ENCODE results near the gene PCNT. TPM values are rescaled to one million over a fixed set of nuclear protein-coding genes. Genes with fewer than 3 reads are reported as not detected.

The PCNT gene
- total RNA-seq, 4 donors from 2014 or later: 200 to 431 (median 290) TPM

DNA sequence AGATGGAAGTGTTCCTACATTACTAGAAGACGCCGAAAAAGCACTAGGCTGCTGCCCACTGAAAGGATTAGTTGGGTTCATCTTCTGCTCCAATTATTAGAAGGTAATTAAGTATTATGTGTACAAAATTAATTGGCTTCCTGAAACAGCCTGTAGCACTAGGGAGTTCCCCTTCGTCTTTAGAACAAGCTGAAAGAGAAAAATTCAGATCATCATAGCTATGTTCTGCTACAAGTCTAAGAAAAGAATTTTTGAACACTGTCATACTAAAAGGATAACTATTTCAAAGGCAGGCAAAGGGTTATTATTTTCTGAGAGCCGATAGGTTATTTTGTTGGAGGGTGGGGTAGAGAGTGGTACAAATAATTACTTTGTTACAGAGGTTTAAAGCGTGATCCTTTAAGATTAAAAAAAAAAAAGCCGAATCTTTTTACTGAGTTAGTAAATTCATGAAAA, 38.7 kb upstream of the PCNT start, which contains the start of gene MCM3AP:
TSS of gene MCM3AP (minus strand) at position 406 of the 456 bp plus-strand sequence. CDS start at position 81, 325 bp downstream.
- H3K4me3 ChIP-seq: peak within 1 kb of the TSS; percentile 75 to 93 (median 88)
- in situ Hi-C loops (cut with MboI; ENCODE audit: low sequenced_read_pairs in 4 of 4) (loop anchor here in 1 of 4 donors (5.0 kb wide), 1 partner anchor 53 kb away; no protein-coding TSS in a partner anchor), intact Hi-C loops (cut with DNase I; ENCODE audit: low total_unique reads) (loop anchor here (5.0 kb wide), 2 partner anchors 143 to 172 kb away; partner anchors contain the start of gene DIP2A)
- peak within 1 kb of the TSS; percentile 85 to 98 (median 92) for H3K27ac ChIP-seq
- TF ChIP-seq, protein P1, sequence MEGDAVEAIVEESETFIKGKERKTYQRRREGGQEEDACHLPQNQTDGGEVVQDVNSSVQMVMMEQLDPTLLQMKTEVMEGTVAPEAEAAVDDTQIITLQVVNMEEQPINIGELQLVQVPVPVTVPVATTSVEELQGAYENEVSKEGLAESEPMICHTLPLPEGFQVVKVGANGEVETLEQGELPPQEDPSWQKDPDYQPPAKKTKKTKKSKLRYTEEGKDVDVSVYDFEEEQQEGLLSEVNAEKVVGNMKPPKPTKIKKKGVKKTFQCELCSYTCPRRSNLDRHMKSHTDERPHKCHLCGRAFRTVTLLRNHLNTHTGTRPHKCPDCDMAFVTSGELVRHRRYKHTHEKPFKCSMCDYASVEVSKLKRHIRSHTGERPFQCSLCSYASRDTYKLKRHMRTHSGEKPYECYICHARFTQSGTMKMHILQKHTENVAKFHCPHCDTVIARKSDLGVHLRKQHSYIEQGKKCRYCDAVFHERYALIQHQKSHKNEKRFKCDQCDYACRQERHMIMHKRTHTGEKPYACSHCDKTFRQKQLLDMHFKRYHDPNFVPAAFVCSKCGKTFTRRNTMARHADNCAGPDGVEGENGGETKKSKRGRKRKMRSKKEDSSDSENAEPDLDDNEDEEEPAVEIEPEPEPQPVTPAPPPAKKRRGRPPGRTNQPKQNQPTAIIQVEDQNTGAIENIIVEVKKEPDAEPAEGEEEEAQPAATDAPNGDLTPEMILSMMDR (IDR thresholded peaks at IDR 0.05 in 4 of 5, conservative IDR thresholded peaks at IDR 0.05 in 1 of 5): no peak
- no peak for TF ChIP-seq POLR2A (IDR thresholded peaks at IDR 0.05)
- no peak for ATAC-seq
- no peaks in the 10 kb centered on the region for H3K9me3 ChIP-seq
- H3K36me3 ChIP-seq: peaks cover 0 to 36% of the 10 kb centered on the region in 2 donors
- peaks cover 42 to 45% of the 10 kb centered on the region in 2 donors for H3K4me1 ChIP-seq
- H3K27me3 ChIP-seq: no peaks in the 10 kb centered on the region
- no peak for DNase-seq

DNA sequence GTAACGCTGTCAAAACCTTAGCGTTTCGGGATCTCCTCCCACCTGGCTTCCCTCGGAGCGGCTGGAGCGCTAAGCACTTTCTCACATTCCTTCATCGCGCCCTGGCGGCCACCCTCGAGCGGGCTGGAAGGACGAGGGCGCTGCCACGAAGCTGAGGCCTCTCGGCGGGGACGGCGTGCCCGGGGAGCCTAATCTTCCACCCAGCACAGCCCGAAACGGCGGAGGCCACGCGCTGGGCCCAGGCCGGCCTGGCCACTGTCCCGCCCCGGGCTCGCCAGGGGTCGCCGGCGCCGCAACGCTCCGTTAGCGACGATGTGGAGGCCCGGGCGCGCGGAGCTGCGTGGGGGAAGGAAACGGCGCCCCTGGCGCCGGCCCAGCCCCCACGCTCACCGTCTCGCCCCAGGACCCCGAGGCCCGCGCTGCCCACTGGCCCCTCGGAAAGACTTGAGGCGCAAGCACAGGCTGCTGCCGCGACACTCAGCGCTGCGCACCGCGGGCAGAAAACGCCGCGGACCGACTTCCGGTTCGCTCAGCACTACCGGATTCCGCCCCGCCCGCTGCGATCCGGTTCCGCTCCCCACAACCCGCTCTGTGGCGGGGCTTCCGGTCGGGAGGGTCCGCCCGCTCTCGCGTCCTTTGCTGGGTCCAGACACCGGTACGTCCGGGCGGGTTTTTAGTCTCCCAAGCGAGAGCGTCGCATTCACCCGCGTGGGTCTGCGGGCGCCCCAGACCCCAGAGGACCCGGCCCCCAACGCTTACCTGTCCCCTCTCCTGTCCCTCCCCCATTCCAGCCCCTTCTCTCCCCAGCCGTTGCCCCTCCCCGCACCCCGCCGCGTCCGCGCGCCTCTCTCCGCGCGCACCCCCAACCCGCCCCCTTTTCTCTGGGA, 38.0 kb upstream of the PCNT start, which contains the start of gene YBEY:
TSS of gene YBEY (plus strand) at position 582 of the 887 bp plus-strand sequence. CDS start 572 bp downstream, outside the sequence.
- Histone ChIP-seq H3K4me1 (peaks cover 42 to 45% of the 10 kb centered on the region in 2 donors), H3K36me3 (peaks cover 0 to 29% of the 10 kb centered on the region in 2 donors), H3K9me3 (no peaks in the 10 kb centered on the region)

DNA sequence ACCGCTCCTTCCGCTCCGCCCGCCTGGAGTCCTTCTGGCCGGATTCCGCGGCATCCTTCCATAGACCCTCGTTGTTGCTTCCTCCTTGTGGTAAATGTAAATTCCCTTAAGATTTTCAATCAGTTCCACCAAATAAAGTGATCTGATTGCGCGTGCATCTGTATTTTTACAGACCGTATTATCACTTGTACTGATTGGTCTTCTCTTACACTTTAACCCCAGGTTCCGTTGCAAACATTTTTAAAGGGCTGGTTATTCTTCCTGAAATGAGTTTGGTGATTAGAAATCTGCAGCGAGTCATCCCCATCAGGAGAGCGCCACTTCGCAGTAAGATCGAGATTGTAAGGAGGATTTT, 37.3 kb upstream of the PCNT start:
- ATAC-seq (no peak), DNase-seq (no peak)
- no peaks in the 10 kb centered on the region for H3K27me3 ChIP-seq
- peaks cover 37 to 45% of the 10 kb centered on the region in 2 donors for H3K4me1 ChIP-seq
- TF ChIP-seq POLR2A (IDR thresholded peaks at IDR 0.05): no peak
- TF ChIP-seq, protein P1 (IDR thresholded peaks at IDR 0.05 in 4 of 5, conservative IDR thresholded peaks at IDR 0.05 in 1 of 5): no peak
- no peaks in the 10 kb centered on the region for H3K9me3 ChIP-seq
- intact Hi-C loops (cut with DNase I; ENCODE audit: low total_unique reads) (loop anchor here (1.0 to 5.0 kb wide), 4 partner anchors 38 to 171 kb away; partner anchors contain the start of genes DIP2A, LSS and PCNT), in situ Hi-C loops (cut with MboI; ENCODE audit: low sequenced_read_pairs in 4 of 4) (loop anchor here in 1 of 4 donors (5.0 kb wide), 1 partner anchor 54 kb away; no protein-coding TSS in a partner anchor)
- peak overlapping the region; percentile 85 to 98 (median 92) for H3K27ac ChIP-seq
- H3K36me3 ChIP-seq: peaks cover 0 to 30% of the 10 kb centered on the region in 2 donors
- H3K4me3 ChIP-seq: peak overlapping the region; percentile 75 to 93 (median 88)

More for the DNA sequence above, 38.0 kb upstream of the PCNT start, which contains the start of gene YBEY:
- peak; percentile 67 to 83 for TF ChIP-seq POLR2A (IDR thresholded peaks at IDR 0.05)
- TF ChIP-seq, protein P1 (IDR thresholded peaks at IDR 0.05 in 4 of 5, conservative IDR thresholded peaks at IDR 0.05 in 1 of 5): peak; percentile 17 to 55 (median 49)
- ATAC-seq: peak; percentile 97
- in situ Hi-C loops (cut with MboI; ENCODE audit: low sequenced_read_pairs in 4 of 4) (loop anchor here in 1 of 4 donors (5.0 kb wide), 1 partner anchor 54 kb away; no protein-coding TSS in a partner anchor), intact Hi-C loops (cut with DNase I; ENCODE audit: low total_unique reads) (loop anchor here (1.0 to 5.0 kb wide), 4 partner anchors 38 to 171 kb away; partner anchors contain the start of genes DIP2A, LSS and PCNT)
- Histone ChIP-seq H3K27ac (peak within 1 kb of the TSS; percentile 85 to 98 (median 92)), H3K27me3 (no peaks in the 10 kb centered on the region), H3K4me3 (peak within 1 kb of the TSS; percentile 75 to 93 (median 88))
- peak; percentile 81 to 85 for DNase-seq

DNA sequence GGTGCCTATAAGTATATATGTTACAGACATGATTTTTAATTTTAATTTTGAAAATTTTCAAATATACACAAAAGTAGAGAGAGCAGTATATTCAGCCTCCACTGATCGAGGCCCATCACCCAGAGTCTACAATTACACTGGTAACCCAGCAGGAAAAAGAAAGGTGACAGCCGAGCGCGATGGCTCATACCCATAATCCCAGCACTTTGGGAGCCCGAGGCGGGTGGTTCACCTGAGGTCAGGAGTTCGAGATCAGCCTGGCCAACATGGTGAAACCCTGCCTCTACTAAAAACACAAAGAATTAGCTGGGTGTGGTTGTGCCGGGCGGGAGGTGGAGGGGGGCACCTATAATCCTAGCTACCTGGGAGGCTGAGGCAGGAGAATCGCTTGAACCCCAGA, 36.4 kb upstream of the PCNT start:
- in situ Hi-C loops (cut with MboI; ENCODE audit: low sequenced_read_pairs in 4 of 4): loop anchor here in 1 of 4 donors (5.0 kb wide), 1 partner anchor 55 kb away; no protein-coding TSS in a partner anchor

More for the DNA sequence above, 36.4 kb upstream of the PCNT start:
- no peak for ATAC-seq
- Histone ChIP-seq H3K9me3 (no peaks in the 10 kb centered on the region), H3K36me3 (peaks cover 0 to 29% of the 10 kb centered on the region in 2 donors), H3K4me3 (peak overlapping the region in 1 of 4 donors; percentile 92), H3K27ac (peak overlapping the region in 1 of 4 donors; percentile 89), H3K4me1 (peaks cover 35 to 36% of the 10 kb centered on the region in 2 donors), H3K27me3 (no peaks in the 10 kb centered on the region)
- TF ChIP-seq POLR2A (IDR thresholded peaks at IDR 0.05): no peak
- TF ChIP-seq, protein P1 (IDR thresholded peaks at IDR 0.05 in 4 of 5, conservative IDR thresholded peaks at IDR 0.05 in 1 of 5): no peak
- DNase-seq: no peak
- intact Hi-C loops (cut with DNase I; ENCODE audit: low total_unique reads): loop anchor here (5.0 kb wide), 2 partner anchors 145 to 170 kb away; partner anchors contain the start of gene DIP2A
